Stimulated activated CD4-positive, alpha-beta T cell treated with anti-CD3 and anti-CD28 coated beads, Interleukin-15, amount 100 ng/mL, for 24 hours (primary cell): Measurements from ENCODE around the gene KIF5B.
"Not testable (repeated sequence)": the region's sequence is repeated elsewhere in the genome, so short reads cannot be mapped to it uniquely, and the experiment has no call there.

ENCODE experiments used
- DNase-seq: peaks from one replicate; pipeline ENCODE4 v3.0.0-alpha.2; 2020

The KIF5B gene

GRCh38 chr10:32005050-32005449, 51.2 kb downstream of the KIF5B start:
- peak; percentile 17 for DNase-seq

GRCh38 chr10:32004161-32004591, 52.0 kb downstream of the KIF5B start:
- no peak for DNase-seq

- DNase-seq, result no peak
These were observed 53.7 kb downstream of the KIF5B start for GRCh38 chr10:32002531-32002930.

GRCh38 chr10:32000937-32001336, 55.3 kb downstream of the KIF5B start:
- DNase-seq, result no peak

- DNase-seq, result no peak
These were observed 56.4 kb downstream of the KIF5B start for GRCh38 chr10:31999836-32000235.

- DNase-seq, result no peak
These were observed 57.1 kb downstream of the KIF5B start for GRCh38 chr10:31999070-31999660.

- DNase-seq, result no peak
These were observed 61.3 kb downstream of the KIF5B start for GRCh38 chr10:31994926-31995325.

- no peak for DNase-seq
These were observed 65.3 kb downstream of the KIF5B start for GRCh38 chr10:31990937-31991336.

GRCh38 chr10:31987786-31988185, 68.4 kb downstream of the KIF5B start:
- DNase-seq, result not testable (repeated sequence)

GRCh38 chr10:31982111-31982510, 74.1 kb downstream of the KIF5B start:
- DNase-seq, result no peak

- no peak for DNase-seq
These were observed 75.8 kb downstream of the KIF5B start for GRCh38 chr10:31980471-31980870.

GRCh38 chr10:31979071-31979470, 77.2 kb downstream of the KIF5B start:
- not testable (repeated sequence) for DNase-seq

- no peak for DNase-seq
These were observed 78.1 kb downstream of the KIF5B start for GRCh38 chr10:31978156-31978483.

GRCh38 chr10:31977440-31978155, 78.6 kb downstream of the KIF5B start:
- no peak for DNase-seq

- DNase-seq, result no peak
These were observed 81.0 kb downstream of the KIF5B start for GRCh38 chr10:31975157-31975765.

GRCh38 chr10:31974434-31975124, 81.6 kb downstream of the KIF5B start:
- DNase-seq, result no peak

GRCh38 chr10:31972519-31973041, 83.6 kb downstream of the KIF5B start:
- DNase-seq, result no peak

GRCh38 chr10:31969847-31970246, 86.4 kb downstream of the KIF5B start:
- not testable (repeated sequence) for DNase-seq

- no peak for DNase-seq
These were observed 92.6 kb downstream of the KIF5B start for GRCh38 chr10:31963589-31963980.

GRCh38 chr10:31962826-31963588, 93.2 kb downstream of the KIF5B start:
- DNase-seq, result no peak

GRCh38 chr10:31961277-31962074, 94.7 kb downstream of the KIF5B start:
- DNase-seq, result no peak
